GM18499 (cell line): ENCODE measurements around the gene CD160.
"Not testable (repeated sequence)": the region's sequence is repeated elsewhere in the genome, so short reads cannot be mapped to it uniquely, and the experiment has no call there.

Experiments
- ATAC-seq: cut with Tn5 transposase; IDR thresholded peaks from one replicate; pipeline ENCODE4 v1.9.1; 2021; ENCODE audit warnings: moderate number of reproducible peaks; ENCODE audit not compliant: insufficient read depth, unreplicated experiment

The CD160 gene

GRCh38 chr1:145719230-145720079 is at the start of gene CD160:
TSS of gene CD160 (plus strand) at chr1:145719499. CDS start at chr1:145728328, 8,829 bp downstream.
- no peak for ATAC-seq

- ATAC-seq, result not testable (repeated sequence)
These were observed 48.1 kb upstream of the CD160 start for GRCh38 chr1:145670995-145671745.

DNA sequence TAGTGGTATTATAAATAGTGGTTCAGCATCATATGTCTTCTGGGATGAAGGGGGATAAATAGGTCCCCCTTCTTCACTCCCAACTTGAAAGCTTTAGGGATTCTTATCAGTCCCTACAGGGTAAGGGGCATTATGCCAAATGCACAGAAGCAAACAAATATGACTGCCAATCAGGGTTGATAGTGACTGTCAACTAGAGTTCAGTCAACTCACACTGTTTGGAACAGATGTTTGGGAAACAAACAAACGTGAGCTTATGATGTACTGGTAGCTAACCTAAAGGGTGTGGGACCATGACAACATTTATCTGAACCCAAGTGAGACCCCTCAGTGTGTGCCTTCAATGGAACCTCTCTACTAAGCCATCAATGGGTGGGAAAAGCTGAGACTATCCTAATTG is 46.1 kb upstream of the CD160 start:
- not testable (repeated sequence) for ATAC-seq

DNA sequence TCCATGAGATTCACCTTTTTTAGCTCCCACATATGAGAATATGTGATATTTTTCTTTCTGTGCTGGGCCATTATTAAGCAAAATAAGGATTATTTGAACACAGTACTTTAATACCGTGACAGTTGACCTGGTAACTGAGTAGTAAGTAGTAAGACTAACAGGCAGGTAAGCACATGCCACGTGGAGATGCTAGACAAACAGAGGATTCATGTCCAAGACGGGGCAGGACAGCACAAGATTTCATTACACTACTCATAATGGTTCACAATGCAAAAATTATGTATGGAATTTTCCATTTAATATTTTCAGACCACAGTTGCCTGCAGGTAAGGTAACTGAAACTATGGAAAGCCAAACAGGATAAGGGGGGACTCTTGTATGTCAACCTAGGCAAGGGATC is 34.4 kb upstream of the CD160 start:
- not testable (repeated sequence) for ATAC-seq

DNA sequence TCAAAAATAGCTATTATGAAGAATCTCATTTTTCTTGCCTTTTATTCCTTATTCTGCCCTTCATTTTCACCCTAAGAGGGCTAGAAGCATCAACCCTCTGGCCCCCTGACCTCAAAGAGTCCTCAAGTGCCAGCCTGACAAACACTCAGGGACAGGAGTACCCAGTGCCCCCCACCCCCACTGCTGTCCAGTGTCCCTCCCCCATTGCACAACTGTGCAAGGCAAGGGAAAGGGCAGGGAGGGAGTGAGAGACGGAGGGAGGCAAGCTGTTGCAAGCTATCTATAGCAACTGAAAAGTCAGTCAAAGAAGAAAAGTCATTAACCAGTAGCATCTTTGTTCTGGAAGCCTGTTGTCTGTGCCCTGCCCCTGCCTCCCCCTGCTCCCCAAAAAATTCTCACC is 33.2 kb upstream of the CD160 start:
- ATAC-seq, result not testable (repeated sequence)

- ATAC-seq, result no peak
These were observed 31.0 kb upstream of the CD160 start for GRCh38 chr1:145688328-145688727.

DNA sequence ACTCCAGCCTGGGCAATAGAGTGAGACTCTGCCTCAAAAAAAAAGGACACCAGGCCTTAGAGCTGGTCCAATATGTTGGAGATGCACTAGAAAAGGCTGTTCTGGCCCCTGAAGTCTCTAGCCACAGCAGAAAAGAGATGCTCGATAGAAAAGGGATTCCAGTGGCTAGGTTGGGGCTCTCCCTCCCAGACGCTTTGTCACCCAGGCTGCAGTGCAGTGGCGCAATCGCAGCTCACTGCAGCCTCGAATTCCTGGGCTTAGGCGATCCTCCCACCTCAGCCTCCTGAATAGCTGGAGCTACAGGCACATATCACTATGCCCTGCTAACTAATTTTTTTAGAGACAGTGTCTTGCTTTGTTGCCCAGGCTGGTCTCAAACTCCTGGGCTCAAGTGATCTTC is 30.4 kb upstream of the CD160 start:
- ATAC-seq, result no peak

DNA sequence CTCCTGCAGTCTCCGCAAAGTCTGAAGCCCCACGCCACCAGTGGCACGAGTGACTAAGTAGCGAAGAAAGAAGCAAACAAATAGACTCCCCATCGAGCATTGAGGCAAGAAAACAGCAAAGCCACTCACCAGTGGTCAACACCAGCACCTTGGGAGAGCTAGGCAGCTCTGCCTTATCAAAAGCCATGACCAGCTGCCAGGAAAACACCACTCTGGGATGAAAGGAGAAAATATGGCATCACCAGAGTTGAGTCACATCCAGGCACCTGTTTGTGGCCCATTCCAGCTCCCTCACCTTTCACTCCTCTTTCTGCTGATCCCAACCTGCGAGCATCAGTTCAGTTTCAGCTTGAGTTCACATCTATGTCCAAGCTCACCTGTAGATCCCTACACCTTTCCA is 29.4 kb upstream of the CD160 start:
- no peak for ATAC-seq

GRCh38 chr1:145690587-145691558 is 28.4 kb upstream of the CD160 start:
- ATAC-seq, result peak; percentile 65

DNA sequence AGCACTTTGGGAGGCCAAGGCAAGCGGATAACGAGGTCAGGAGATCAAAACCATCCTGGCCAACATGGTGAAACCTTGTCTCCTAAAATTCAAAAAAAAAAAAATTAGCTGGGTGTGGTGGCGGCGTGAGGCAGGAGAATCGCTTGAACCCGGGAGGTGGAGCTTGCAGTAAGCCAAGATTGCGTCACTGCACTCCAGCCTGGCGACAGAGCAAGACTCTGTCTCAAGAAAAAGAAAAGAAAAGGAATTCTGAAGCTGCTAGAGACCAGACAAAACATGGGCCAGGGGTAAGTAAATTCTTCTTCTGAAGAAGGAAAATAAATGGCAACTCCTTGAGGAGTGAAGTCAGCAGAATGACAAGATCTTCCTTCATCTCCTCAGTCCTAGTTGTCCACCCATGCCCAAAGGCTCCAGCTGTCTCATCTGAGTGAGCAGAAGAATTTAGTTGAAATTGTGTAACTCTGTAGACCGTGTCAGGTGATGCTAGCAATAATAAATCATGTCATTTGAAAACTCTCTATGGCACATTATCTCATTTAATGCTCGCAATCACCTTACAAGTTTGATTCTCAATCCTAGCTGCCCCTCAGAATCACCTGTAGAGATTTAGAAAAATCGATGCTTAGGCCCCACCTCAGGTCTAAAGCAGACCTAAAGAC is 26.4 kb upstream of the CD160 start:
- no peak for ATAC-seq

- ATAC-seq, result no peak
These were observed 23.3 kb upstream of the CD160 start for GRCh38 chr1:145695821-145696629.

DNA sequence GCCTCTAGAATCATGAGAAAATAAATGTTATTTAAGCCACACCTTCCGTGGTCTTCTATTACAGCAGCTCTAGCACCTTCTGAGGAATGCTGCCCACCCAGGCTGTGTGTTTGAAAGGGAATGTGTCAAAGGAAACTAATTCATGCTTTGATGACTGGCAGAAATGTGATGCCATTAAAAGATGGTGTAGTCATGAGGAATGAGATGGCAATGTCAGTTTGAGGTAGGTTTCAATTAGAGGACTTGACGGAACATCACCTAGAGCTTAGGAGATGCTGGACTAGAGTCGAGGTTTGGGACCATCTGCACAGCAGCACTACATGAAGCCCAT is 22.7 kb upstream of the CD160 start:
- ATAC-seq, result no peak

GRCh38 chr1:145701306-145701862 is 17.9 kb upstream of the CD160 start:
- ATAC-seq, result no peak

DNA sequence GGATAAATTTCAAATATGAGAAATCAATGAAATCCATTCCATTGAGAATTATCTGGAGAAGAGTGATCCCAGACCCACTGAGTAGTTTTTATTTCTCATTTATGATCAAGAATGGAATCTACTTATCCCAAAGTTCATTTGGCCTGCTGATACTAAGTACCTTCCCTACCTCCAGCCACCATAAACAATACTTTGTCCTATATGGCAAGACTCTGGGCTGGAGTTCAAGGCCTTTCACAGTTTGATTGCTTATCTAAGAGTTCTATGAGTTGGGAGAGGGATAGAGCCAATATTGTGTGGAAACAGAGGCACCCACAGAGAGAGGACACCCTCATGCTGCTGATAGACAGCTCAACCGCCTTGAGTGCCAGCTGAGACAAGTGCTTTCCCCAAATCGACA is 17.2 kb upstream of the CD160 start:
- ATAC-seq, result no peak

- no peak for ATAC-seq
These were observed 16.5 kb upstream of the CD160 start for GRCh38 chr1:145702826-145703225.

DNA sequence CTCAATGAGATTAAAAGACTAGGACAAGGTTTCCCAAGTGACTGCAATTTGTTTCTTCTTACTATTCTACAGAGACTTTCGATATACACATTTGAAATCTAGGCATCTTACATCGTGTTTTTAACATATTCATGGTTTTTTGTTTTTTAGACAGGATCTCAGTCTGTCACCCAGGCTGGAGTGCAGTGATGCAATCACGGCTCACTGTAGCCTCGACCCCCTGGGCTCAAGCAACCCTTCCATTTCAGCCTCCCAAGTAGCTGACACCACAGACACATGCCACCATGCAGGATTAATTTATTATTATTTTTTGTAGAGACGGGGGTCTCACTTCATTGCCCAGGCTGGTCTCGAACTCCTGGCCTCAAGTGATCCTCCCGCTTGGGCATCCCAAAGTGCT is 13.7 kb upstream of the CD160 start:
- no peak for ATAC-seq

DNA sequence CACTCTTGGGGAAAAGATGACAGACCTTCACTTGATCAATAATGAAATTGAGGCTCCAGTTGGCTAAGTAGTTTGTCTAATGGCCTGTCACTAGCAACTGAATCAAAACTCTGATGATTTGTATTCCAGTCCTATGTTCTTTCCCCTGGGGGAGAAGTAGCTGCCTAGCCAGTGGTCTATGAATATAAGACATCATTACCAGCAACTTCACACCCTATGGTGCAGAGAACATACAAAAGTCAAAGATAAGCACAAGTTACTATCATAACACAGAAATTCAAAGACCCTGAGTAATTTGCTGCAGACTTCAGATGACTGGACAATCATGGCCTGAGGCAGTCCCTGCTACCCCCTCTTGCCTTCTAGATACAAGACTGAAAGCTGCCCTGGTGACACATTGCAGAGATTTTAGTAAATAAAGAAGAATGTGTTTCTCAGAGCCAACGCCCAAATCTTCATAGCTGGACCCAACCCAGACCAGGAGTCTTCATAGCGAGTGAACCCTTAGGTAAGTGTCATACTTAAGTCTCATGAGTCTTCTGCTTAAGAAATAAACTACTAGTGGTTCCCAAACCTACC is 13.1 kb upstream of the CD160 start:
- no peak for ATAC-seq

DNA sequence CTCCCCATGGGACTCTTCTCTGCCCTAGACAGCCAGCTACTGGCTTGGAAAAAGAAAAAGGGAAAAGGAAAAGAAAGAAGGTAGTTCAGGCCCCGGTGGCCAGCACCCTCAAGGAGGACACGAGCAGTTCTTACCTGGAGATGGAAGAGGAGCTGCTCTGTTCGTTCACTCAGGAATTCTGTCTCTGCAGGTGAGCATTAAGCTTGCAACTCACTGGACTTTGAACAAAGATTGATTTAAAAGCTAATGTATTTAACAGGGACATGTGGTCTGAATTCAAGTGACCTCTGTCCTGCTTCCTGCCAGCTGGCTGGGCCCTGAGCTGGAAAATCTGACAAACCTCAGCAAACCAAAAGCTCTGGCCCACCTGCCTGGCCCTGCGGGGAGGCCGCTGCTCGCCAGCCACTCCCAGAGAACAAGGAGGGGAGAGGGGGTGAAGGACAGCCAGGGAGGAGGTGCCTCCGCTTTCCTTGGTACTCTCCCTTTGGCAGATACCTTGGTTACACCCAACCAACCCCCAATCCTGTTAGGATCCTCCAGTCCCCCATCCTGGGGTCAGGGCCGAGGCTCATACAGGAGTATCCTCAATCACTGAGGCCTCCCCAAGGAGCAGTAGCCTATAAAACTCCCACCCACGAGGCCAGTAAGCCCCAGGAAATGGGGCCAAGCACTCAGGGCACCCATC is 12.0 kb upstream of the CD160 start, which contains the start of gene PDZK1:
Gene PDZK1, minus strand, starts transcription at position 186 of the 685 bp plus-strand sequence. CDS start 19,347 bp downstream, outside the sequence.
- ATAC-seq, result no peak
